ENCODE data around the gene SCTR. TPM values are rescaled to one million over a fixed set of nuclear protein-coding genes. Genes with fewer than 3 reads are reported as not detected.

SCTR gene
- polyA plus RNA-seq, 3 donors, result not detected

GRCh38 chr2:119438726-119439284 is 85.5 kb downstream of the SCTR start:
- H3K27me3 Mint-ChIP-seq (ENCODE audit: low read depth in 3 of 3), result peaks cover 6 to 16% (median 6%) of the 10 kb centered on the region in 3 donors
- Histone ChIP-seq H3K27me3 (ENCODE audit: control insufficient read depth in 2 of 2, insufficient read depth in 2 of 2, low read length in 2 of 2) (peaks cover 0 to 4% of the 10 kb centered on the region in 2 donors), H4K20me1 (ENCODE audit: insufficient read depth, low read length) (no peaks in the 10 kb centered on the region), H3K79me2 (ENCODE audit: insufficient read depth, low read length) (no peaks in the 10 kb centered on the region), H3K4me3 (replicated peaks in 1 of 3; ENCODE audit: low read depth in 2 of 3, low read length in 3 of 3) (no peak overlapping the region), H3K4me1 (ENCODE audit: control insufficient read depth in 1 of 2, insufficient read depth in 2 of 2, low read length in 2 of 2) (no peaks in the 10 kb centered on the region), H3K27ac (ENCODE audit: low read depth in 1 of 2, low read length in 2 of 2) (no peak overlapping the region), H3K36me3 (replicated peaks in 1 of 2; ENCODE audit: control insufficient read depth in 1 of 2, insufficient read depth in 2 of 2, low read length in 2 of 2) (no peaks in the 10 kb centered on the region), H3K9ac (ENCODE audit: insufficient read depth, low read length, poor library complexity, severe bottlenecking) (no peak overlapping the region), H3K9me3 (replicated peaks in 1 of 2; ENCODE audit: control insufficient read depth in 1 of 2, insufficient read depth in 1 of 2, low read length in 2 of 2) (no peaks in the 10 kb centered on the region), H2AFZ (ENCODE audit: insufficient read depth, low read depth, low read length, poor library complexity, severe bottlenecking) (no peak overlapping the region), H3K4me2 (replicated peaks; ENCODE audit: extremely low read depth, low read length, poor library complexity, severe bottlenecking) (no peak overlapping the region)
- WGBS (ENCODE audit: insufficient coverage), result 100% methylated on average over 1 of the region's 6 CpGs
- H3K27ac Mint-ChIP-seq, result no peak overlapping the region
- DNase-seq, result no peak
- intact Hi-C loops (cut with micrococcal nuclease), result no loop called here
- no peaks in the 10 kb centered on the region for H3K36me3 Mint-ChIP-seq
- H3K4me3 Mint-ChIP-seq, result no peak overlapping the region
- H3K4me1 Mint-ChIP-seq, result no peaks in the 10 kb centered on the region
- TF ChIP-seq CTCF (IDR thresholded peaks at IDR 0.05), result no peak
- no peaks in the 10 kb centered on the region for H3K9me3 Mint-ChIP-seq

- DNase-seq, result no peak
- Mint-ChIP-seq H3K4me3 (no peak overlapping the region), H3K36me3 (no peaks in the 10 kb centered on the region), H3K4me1 (no peaks in the 10 kb centered on the region), H3K27me3 (ENCODE audit: low read depth in 3 of 3) (peaks cover 11 to 15% (median 11%) of the 10 kb centered on the region in 3 donors), H3K27ac (no peak overlapping the region), H3K9me3 (no peaks in the 10 kb centered on the region)
- Histone ChIP-seq H3K36me3 (replicated peaks in 1 of 2; ENCODE audit: control insufficient read depth in 1 of 2, insufficient read depth in 2 of 2, low read length in 2 of 2) (no peaks in the 10 kb centered on the region), H3K27me3 (ENCODE audit: control insufficient read depth in 2 of 2, insufficient read depth in 2 of 2, low read length in 2 of 2) (peaks cover 0 to 10% of the 10 kb centered on the region in 2 donors), H3K9me3 (replicated peaks in 1 of 2; ENCODE audit: control insufficient read depth in 1 of 2, insufficient read depth in 1 of 2, low read length in 2 of 2) (no peaks in the 10 kb centered on the region), H3K27ac (ENCODE audit: low read depth in 1 of 2, low read length in 2 of 2) (no peak overlapping the region), H4K20me1 (ENCODE audit: insufficient read depth, low read length) (no peaks in the 10 kb centered on the region), H2AFZ (ENCODE audit: insufficient read depth, low read depth, low read length, poor library complexity, severe bottlenecking) (no peak overlapping the region), H3K4me3 (replicated peaks in 1 of 3; ENCODE audit: low read depth in 2 of 3, low read length in 3 of 3) (no peak overlapping the region), H3K79me2 (ENCODE audit: insufficient read depth, low read length) (no peaks in the 10 kb centered on the region), H3K4me1 (ENCODE audit: control insufficient read depth in 1 of 2, insufficient read depth in 2 of 2, low read length in 2 of 2) (no peaks in the 10 kb centered on the region), H3K9ac (ENCODE audit: insufficient read depth, low read length, poor library complexity, severe bottlenecking) (no peak overlapping the region), H3K4me2 (replicated peaks; ENCODE audit: extremely low read depth, low read length, poor library complexity, severe bottlenecking) (no peak overlapping the region)
- 90% methylated on average over 1 of the region's 6 CpGs for WGBS (ENCODE audit: insufficient coverage)
- TF ChIP-seq CTCF (IDR thresholded peaks at IDR 0.05), result no peak
- intact Hi-C loops (cut with micrococcal nuclease), result no loop called here
Observed at GRCh38 chr2:119438128-119438656, 86.1 kb downstream of the SCTR start.

Data from CD14-positive monocyte (primary cell).